Upper lobe of left lung (tissue), 6 donors: ENCODE results near the gene RTEL1. TPM values are rescaled to one million over a fixed set of nuclear protein-coding genes. Genes with fewer than 3 reads are reported as not detected.

Experiments
- ATAC-seq, 2 donors: fragments of 200-7000 bp; cut with Tn5 transposase; one replicate each; pipeline ENCODE4 v1.9.1; 2022; ENCODE audit warnings: mild to moderate bottlenecking in 2 of 2, moderate library complexity in 2 of 2; ENCODE audit not compliant: low FRiP score in 2 of 2
- DNase-seq, 2 donors: peaks; one replicate each; pipeline ENCODE4 v3.0.0-alpha.2; 2019 to 2020
- H3K27ac ChIP-seq, 4 donors: fragments of 200-600 bp; sonication (generic); one replicate each; pipeline ENCODE4 v1.5.1; 2016 to 2019
- H3K27me3 ChIP-seq, 4 donors: fragments of 200-600 bp; sonication (generic); one replicate each; pipeline ENCODE4 v1.5.1; 2017 to 2019
- H3K36me3 ChIP-seq, 4 donors: fragments of 200-600 bp; sonication (generic); one replicate each; pipeline ENCODE4 v1.5.1; 2016 to 2019
- H3K4me1 ChIP-seq, 4 donors: fragments of 200-600 bp; sonication (generic); one replicate each; pipeline ENCODE4 v1.5.1; 2018 to 2019
- H3K4me3 ChIP-seq, 4 donors: fragments of 200-600 bp; sonication (generic); one replicate each; pipeline ENCODE4 v1.5.1; 2017 to 2019; ENCODE audit warnings: mild to moderate bottlenecking in 2 of 4, moderate library complexity in 1 of 4
- H3K9me3 ChIP-seq, 4 donors: fragments of 200-600 bp; sonication (generic); one replicate each; pipeline ENCODE4 v1.5.1; 2018 to 2019
- EP300 ChIP-seq, 4 donors: sonication (generic); formaldehyde crosslinking; IDR thresholded peaks; one replicate each; pipeline ENCODE4 v1.5.1; 2017; ENCODE audit warnings: antibody characterized with exemption in 4 of 4, control low read depth in 2 of 4
- POLR2A ChIP-seq, 4 donors: fragments of 450-650 bp; IDR thresholded peaks; one replicate each; pipeline ENCODE4 v1.5.1; 2016 to 2017; ENCODE audit warnings: antibody characterized with exemption in 4 of 4, mild to moderate bottlenecking in 2 of 4
- POLR2AphosphoS5 ChIP-seq, 2 donors: sonication (generic); formaldehyde crosslinking; IDR thresholded peaks; one replicate each; pipeline ENCODE4 v1.5.1; 2017; ENCODE audit warnings: antibody characterized with exemption in 2 of 2
- WGBS, 2 donors: methylation state at CpG; one replicate each; pipeline ENCODE4 v1.1.5; 2017 to 2018; 5-methylcytosine and 5-hydroxymethylcytosine counted together
- total RNA-seq, 6 donors: library from RNA; depleted of rRNA in 4 of 6; stranded (reverse); fragments of >200 nt in 4 of 6; gene quantifications; one replicate each; pipeline versions ENCODE4 v1.1.0 to v1.2.1, GENCODE V29; 2016 to 2021
- TF ChIP-seq, protein P1 (sequence below), 6 experiments: fragments of 450-650 bp in 4 of 6; fragments of 200-600 bp in 2 of 6; sonication (generic) in 2 of 6; IDR thresholded peaks; one replicate each; pipeline ENCODE4 v1.5.1; 2016 to 2019; ENCODE audit warnings: antibody characterized with exemption in 6 of 6
- donor health status: DM: no; HTN: no; CAD: no; lungs with moderate emphysema.
- donor health status: DM: no; HTN: yes; CAD: no; lungs with severe emphysema.

RTEL1 gene
- total RNA-seq, 6 donors from 2014 or later, result 8.6 to 73.3 (median 32.5) TPM

DNA sequence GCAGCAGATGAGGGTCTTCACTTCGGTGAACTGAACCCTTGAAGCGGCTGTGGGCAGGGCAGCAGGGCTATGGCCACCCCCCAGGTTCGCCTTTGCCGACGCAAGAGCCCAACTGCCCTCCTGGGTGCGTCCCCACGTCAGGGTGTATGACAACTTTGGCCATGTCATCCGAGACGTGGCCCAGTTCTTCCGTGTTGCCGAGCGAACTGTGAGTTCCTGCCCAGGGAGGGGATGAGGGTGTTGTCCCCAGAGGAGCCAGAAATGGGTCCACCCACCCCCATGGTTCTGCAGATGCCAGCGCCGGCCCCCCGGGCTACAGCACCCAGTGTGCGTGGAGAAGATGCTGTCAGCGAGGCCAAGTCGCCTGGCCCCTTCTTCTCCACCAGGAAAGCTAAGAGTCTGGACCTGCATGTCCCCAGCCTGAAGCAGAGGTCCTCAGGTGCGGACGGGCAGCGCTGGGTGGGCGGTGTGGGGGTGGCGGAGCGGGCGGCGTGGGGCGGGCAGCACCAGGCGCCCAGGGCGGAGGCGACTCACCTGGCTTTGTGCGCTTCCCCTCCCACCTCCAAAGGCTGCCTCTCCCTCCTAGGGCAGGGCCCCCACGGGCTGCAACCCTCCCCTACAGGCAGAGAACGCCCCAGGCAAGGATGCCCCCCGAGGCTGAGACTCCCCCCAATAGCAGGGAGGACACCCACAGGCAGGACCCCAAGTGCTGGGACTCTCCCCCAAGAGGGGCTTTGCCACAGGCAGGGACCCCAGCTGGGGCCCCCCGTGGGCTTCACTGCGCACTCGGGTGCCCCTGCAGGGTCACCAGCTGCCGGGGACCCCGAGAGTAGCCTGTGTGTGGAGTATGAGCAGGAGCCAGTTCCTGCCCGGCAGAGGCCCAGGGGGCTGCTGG, 32.1 kb downstream of the RTEL1 start:
- H3K36me3 ChIP-seq, result peaks cover 0 to 26% (median 4%) of the 10 kb centered on the region in 4 donors
- H3K4me1 ChIP-seq, result peaks cover 49 to 63% (median 55%) of the 10 kb centered on the region in 4 donors
- DNase-seq (peak in 1 of 2 donors; percentile 75), ATAC-seq (no peak)
- TF ChIP-seq, protein P1, sequence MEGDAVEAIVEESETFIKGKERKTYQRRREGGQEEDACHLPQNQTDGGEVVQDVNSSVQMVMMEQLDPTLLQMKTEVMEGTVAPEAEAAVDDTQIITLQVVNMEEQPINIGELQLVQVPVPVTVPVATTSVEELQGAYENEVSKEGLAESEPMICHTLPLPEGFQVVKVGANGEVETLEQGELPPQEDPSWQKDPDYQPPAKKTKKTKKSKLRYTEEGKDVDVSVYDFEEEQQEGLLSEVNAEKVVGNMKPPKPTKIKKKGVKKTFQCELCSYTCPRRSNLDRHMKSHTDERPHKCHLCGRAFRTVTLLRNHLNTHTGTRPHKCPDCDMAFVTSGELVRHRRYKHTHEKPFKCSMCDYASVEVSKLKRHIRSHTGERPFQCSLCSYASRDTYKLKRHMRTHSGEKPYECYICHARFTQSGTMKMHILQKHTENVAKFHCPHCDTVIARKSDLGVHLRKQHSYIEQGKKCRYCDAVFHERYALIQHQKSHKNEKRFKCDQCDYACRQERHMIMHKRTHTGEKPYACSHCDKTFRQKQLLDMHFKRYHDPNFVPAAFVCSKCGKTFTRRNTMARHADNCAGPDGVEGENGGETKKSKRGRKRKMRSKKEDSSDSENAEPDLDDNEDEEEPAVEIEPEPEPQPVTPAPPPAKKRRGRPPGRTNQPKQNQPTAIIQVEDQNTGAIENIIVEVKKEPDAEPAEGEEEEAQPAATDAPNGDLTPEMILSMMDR (IDR thresholded peaks at IDR 0.05), result no peak
- no peak for TF ChIP-seq EP300 (IDR thresholded peaks at IDR 0.05)
- no peak for TF ChIP-seq POLR2AphosphoS5 (IDR thresholded peaks at IDR 0.05)
- no peak for TF ChIP-seq POLR2A (IDR thresholded peaks at IDR 0.05)
- H3K4me3 ChIP-seq, result no peak overlapping the region
- H3K27me3 ChIP-seq, result no peaks in the 10 kb centered on the region
- WGBS, 2 donors, result 93 to 95% methylated on average over 10 to 32 of the region's 40 CpGs
- H3K9me3 ChIP-seq, result no peaks in the 10 kb centered on the region
- peak overlapping the region in 3 of 4 donors; percentile 90 to 96 (median 91) for H3K27ac ChIP-seq

DNA sequence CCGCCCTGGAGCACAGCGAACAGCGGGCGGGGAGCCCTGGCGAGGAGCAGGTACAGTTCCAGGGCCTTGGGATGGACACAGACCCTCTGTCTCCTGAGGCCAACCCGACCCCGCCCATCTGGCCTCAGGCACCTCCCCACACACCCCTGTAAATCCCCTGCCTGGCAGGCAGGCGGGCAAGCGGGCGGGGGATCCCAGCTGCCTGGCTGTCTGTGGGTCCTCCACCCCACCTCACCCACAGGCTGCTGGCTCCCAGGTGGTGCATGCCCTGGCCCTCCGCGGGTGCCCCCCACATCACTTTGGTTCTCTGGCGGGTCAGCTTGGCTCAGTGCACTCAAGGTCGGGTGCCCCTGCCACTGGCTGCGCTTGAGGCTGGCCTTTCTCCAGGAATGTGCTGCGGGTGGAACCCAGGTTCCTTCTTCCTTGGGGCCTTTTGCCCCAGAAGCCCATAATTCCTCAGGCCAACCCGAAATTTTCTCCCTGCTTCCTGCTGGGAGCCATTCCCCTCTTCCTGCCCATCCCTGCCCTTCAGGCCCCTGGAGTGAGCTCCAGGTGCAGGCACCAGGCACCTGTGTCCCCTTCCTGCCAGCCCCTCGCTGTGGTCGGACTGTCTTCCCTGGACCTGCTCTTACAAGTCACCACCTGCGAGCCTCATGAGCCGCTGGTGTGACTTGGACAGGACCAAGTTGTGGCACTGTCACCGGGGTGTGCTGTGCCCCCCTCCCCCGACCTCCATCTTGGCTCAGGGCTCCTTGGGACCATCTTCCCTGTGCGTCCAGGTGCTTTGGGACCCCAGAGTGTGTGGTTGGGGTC, 33.0 kb downstream of the RTEL1 start:
- Histone ChIP-seq H3K36me3 (peaks cover 0 to 35% (median 4%) of the 10 kb centered on the region in 4 donors), H3K4me3 (no peak overlapping the region), H3K9me3 (no peaks in the 10 kb centered on the region), H3K27ac (peak overlapping the region; percentile 23 to 96 (median 70)), H3K27me3 (no peaks in the 10 kb centered on the region), H3K4me1 (peaks cover 41 to 64% (median 48%) of the 10 kb centered on the region in 4 donors)
- WGBS, 2 donors, result 86 to 87% methylated on average over 17 to 24 of the region's 24 CpGs
- TF ChIP-seq POLR2AphosphoS5 (IDR thresholded peaks at IDR 0.05) (no peak), EP300 (IDR thresholded peaks at IDR 0.05) (no peak), POLR2A (IDR thresholded peaks at IDR 0.05) (no peak)
- TF ChIP-seq, protein P1 (IDR thresholded peaks at IDR 0.05), result no peak
- ATAC-seq (no peak), DNase-seq (peak in 1 of 2 donors; percentile 83)

DNA sequence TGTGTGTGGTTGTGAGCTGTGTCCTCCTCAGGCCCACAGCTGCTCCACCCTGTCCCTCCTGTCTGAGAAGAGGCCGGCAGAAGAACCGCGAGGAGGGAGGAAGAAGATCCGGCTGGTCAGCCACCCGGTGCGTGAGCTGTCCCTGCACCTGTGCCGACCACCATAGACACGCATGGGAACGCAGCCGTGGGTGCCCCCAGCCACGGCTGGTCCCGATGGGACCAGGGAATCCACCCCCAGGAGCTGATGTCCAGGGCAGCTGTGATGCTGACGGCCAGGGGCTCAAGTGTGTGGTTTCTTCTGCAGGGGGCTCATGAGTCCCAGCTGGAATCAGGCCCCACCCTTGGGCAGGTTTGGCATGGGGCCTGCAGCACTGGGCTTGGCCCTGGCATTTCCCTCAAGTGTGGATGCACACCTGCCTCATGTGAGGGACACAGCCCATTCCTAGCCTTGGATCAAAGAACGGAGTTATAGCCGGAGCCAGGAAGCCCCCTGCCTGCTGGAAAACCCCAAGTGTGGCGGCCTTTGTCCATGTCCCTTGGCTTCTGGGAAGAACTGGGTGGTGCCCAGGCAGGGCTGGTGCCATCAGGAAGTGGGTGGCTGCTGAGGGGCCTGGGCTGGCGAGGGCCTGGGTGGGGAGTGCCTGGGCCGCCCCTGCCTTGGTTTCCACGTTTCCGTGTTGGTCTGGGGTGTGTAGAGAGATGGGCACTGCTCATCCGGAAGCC, 33.8 kb downstream of the RTEL1 start:
- Histone ChIP-seq H3K4me3 (no peak overlapping the region), H3K9me3 (no peaks in the 10 kb centered on the region), H3K27me3 (no peaks in the 10 kb centered on the region), H3K36me3 (peaks cover 0 to 35% (median 4%) of the 10 kb centered on the region in 4 donors), H3K4me1 (peaks cover 43 to 64% (median 50%) of the 10 kb centered on the region in 4 donors), H3K27ac (peak overlapping the region; percentile 23 to 96 (median 70))
- ATAC-seq (no peak), DNase-seq (peak in 1 of 2 donors; percentile 70)
- TF ChIP-seq EP300 (IDR thresholded peaks at IDR 0.05) (peak in 2 of 4 donors; percentile 80 to 90), POLR2A (IDR thresholded peaks at IDR 0.05) (no peak), POLR2AphosphoS5 (IDR thresholded peaks at IDR 0.05) (peak; percentile 9 to 73)
- TF ChIP-seq, protein P1 (IDR thresholded peaks at IDR 0.05), result no peak
- 75 to 87% methylated on average over 16 to 20 of the region's 21 CpGs for WGBS, 2 donors

DNA sequence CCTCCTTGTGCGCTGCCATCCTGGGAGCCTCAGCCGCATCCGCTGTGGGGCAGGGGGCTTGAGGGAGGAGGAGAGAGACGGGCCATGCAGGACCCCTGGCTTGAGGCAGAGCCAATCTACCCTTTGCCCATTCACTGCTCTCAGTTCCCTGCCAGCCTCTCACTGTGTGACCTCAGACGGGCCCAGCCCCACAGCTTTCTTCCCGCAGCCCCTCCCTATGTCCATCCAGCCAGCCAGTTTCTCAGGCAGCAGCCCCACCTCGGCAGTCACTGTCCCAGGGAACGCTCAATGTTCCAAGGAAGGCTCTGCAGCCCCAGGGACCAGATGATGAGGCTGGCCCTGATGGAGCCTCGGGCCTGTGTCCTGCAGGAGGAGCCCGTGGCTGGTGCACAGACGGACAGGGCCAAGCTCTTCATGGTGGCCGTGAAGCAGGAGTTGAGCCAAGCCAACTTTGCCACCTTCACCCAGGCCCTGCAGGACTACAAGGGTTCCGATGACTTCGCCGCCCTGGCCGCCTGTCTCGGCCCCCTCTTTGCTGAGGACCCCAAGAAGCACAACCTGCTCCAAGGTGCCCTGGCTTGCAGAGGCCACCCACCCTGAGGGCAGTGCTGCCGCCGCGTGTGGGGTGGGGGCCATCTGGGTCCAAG, 34.4 kb downstream of the RTEL1 start:
- Histone ChIP-seq H3K9me3 (no peaks in the 10 kb centered on the region), H3K36me3 (peaks cover 0 to 35% (median 4%) of the 10 kb centered on the region in 4 donors), H3K27ac (peak overlapping the region in 3 of 4 donors; percentile 51 to 96 (median 90)), H3K4me3 (no peak overlapping the region), H3K27me3 (no peaks in the 10 kb centered on the region), H3K4me1 (peaks cover 43 to 64% (median 50%) of the 10 kb centered on the region in 4 donors)
- ATAC-seq (peak in 1 of 2 donors; percentile 31), DNase-seq (peak in 1 of 2 donors; percentile 83)
- no peak for TF ChIP-seq EP300 (IDR thresholded peaks at IDR 0.05)
- no peak for TF ChIP-seq POLR2AphosphoS5 (IDR thresholded peaks at IDR 0.05)
- no peak for TF ChIP-seq POLR2A (IDR thresholded peaks at IDR 0.05)
- TF ChIP-seq, protein P1 (IDR thresholded peaks at IDR 0.05), result no peak
- 82 to 93% methylated on average over 3 to 17 of the region's 20 CpGs for WGBS, 2 donors
